ENCODE results near the gene GGNBP2. TPM values are rescaled to one million over a fixed set of nuclear protein-coding genes. Genes with fewer than 3 reads are reported as not detected.

Gene GGNBP2
- total RNA-seq, 4 donors from 2014 or later: 41.6 to 55.8 (median 54.2) TPM

- H3K27me3 ChIP-seq: no peaks in the 10 kb centered on the region
Observed at GRCh38 chr17:36529121-36529520, 15.6 kb upstream of the GGNBP2 start.

DNA sequence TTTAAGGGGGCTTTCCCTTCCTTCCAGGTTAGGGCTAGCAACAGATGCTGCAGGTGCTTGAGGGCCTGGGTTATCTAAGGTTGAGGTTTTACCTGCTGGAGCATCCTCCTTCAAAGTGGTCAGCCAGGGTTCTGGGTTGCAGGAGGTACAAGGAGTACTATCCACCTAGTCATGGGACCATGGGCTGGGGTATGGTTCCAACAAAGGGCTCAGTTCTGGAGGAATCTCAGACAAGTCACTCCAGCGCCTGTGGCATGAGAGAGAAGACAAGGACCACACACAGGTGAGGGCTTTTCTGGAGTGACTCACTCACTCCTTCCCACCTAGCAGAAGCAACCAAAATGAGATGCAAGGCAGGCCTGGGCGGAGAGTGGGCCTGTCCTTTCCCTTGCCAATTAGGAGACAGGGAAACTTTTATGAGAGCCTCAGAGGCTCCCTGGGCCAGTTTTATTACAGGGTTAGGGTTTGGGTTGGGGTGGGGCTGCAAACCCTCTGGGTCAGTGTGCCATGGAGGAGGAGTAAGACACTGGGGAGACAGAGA is 12.2 kb upstream of the GGNBP2 start:
- Histone ChIP-seq H3K9me3 (no peaks in the 10 kb centered on the region), H3K4me3 (no peak overlapping the region), H3K36me3 (peaks cover 6 to 56% (median 47%) of the 10 kb centered on the region in 4 donors), H3K27me3 (no peaks in the 10 kb centered on the region), H3K27ac (replicated peaks in 1 of 4) (no peak overlapping the region), H3K4me1 (peaks cover 13 to 23% (median 17%) of the 10 kb centered on the region in 4 donors)
- DNase-seq (ENCODE audit: extremely low spot score): no peak
- TF ChIP-seq, protein P1, sequence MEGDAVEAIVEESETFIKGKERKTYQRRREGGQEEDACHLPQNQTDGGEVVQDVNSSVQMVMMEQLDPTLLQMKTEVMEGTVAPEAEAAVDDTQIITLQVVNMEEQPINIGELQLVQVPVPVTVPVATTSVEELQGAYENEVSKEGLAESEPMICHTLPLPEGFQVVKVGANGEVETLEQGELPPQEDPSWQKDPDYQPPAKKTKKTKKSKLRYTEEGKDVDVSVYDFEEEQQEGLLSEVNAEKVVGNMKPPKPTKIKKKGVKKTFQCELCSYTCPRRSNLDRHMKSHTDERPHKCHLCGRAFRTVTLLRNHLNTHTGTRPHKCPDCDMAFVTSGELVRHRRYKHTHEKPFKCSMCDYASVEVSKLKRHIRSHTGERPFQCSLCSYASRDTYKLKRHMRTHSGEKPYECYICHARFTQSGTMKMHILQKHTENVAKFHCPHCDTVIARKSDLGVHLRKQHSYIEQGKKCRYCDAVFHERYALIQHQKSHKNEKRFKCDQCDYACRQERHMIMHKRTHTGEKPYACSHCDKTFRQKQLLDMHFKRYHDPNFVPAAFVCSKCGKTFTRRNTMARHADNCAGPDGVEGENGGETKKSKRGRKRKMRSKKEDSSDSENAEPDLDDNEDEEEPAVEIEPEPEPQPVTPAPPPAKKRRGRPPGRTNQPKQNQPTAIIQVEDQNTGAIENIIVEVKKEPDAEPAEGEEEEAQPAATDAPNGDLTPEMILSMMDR (IDR thresholded peaks at IDR 0.05): no peak
- no peak for TF ChIP-seq POLR2AphosphoS5 (IDR thresholded peaks at IDR 0.05)
- no peak for TF ChIP-seq POLR2A (IDR thresholded peaks at IDR 0.05; ENCODE audit: low read depth)
- TF ChIP-seq EP300 (IDR thresholded peaks at IDR 0.05): no peak
- WGBS: 90% methylated on average over 2 of the region's 2 CpGs
- intact Hi-C loops (cut with DNase I): loop anchor here (5.0 kb wide), 1 partner anchor 40 kb away; no protein-coding TSS in a partner anchor

More at GRCh38 chr17:36529121-36529520, 15.6 kb upstream of the GGNBP2 start:
- no peak overlapping the region for H3K27ac ChIP-seq (replicated peaks in 1 of 4)
- DNase-seq (ENCODE audit: extremely low spot score): no peak
- H3K4me1 ChIP-seq: peaks cover 6 to 9% (median 7%) of the 10 kb centered on the region in 4 donors
- no peaks in the 10 kb centered on the region for H3K9me3 ChIP-seq
- peaks cover 32 to 90% (median 79%) of the 10 kb centered on the region in 4 donors for H3K36me3 ChIP-seq
- intact Hi-C loops (cut with DNase I): no loop called here
- no peak for TF ChIP-seq EP300 (IDR thresholded peaks at IDR 0.05)
- no peak for TF ChIP-seq POLR2AphosphoS5 (IDR thresholded peaks at IDR 0.05)
- TF ChIP-seq, protein P1 (IDR thresholded peaks at IDR 0.05): no peak
- TF ChIP-seq POLR2A (IDR thresholded peaks at IDR 0.05; ENCODE audit: low read depth): no peak
- H3K4me3 ChIP-seq: no peak overlapping the region

DNA sequence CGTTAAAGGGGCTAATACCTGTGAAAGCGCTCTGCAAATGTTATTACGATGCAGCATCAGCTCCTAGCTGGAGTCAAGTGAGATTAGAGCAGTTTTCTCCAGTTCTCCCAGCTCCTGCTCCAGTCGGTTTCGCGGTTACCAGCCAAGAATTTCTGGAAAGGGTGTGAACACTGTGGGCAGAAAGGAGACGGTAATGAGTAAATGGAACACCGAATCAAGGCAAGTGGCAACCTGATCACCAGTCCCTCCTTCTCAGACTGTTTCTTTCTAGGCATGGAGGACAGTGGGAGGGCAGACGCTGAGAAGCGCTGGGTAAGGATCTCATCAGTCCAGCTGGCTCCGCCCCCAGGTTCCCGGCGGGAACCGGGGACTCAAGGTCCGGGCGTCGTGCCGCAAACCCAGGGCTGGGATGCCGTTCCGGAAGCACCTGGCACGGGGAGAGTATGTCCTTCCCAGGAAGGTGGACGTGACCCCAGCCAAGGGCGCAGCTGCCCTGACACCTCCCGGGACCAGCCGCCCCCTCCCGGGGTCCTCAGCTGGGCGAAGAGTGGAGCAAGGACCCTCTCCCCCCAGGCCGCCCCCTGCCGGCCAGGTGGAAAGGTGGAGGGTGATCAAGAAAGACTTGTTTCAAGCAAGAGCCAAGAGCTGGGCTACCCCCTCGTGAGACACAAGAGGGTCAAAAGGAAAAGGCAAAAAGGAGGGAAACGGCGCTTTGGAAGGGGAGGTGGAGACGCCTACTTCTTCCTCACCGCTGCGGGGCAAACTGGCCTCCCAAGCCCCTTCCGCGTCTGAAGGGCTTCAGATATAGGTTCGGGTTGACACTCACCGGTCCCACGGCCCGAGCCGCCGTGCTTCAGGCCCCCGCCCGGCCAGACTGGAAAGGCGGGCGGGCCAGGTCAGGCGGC is 10.5 kb upstream of the GGNBP2 start:
- Histone ChIP-seq H3K36me3 (peaks cover 0 to 53% (median 37%) of the 10 kb centered on the region in 4 donors), H3K4me1 (peaks cover 13 to 23% (median 17%) of the 10 kb centered on the region in 4 donors), H3K9me3 (no peaks in the 10 kb centered on the region), H3K27ac (replicated peaks in 1 of 4) (peak overlapping the region; percentile 91 to 99 (median 95)), H3K4me3 (peak overlapping the region; percentile 73 to 89 (median 78)), H3K27me3 (no peaks in the 10 kb centered on the region)
- intact Hi-C loops (cut with DNase I): loop anchor here (5.0 kb wide), 1 partner anchor 42 kb away; no protein-coding TSS in a partner anchor
- TF ChIP-seq POLR2A (IDR thresholded peaks at IDR 0.05; ENCODE audit: low read depth): no peak
- no peak for TF ChIP-seq EP300 (IDR thresholded peaks at IDR 0.05)
- peak in 1 of 2 donors; percentile 26 for TF ChIP-seq POLR2AphosphoS5 (IDR thresholded peaks at IDR 0.05)
- TF ChIP-seq, protein P1 (IDR thresholded peaks at IDR 0.05): peak; percentile 35 to 45 (median 38)
- WGBS: 10% methylated on average over 36 of the region's 48 CpGs
- DNase-seq (ENCODE audit: extremely low spot score): no peak

DNA sequence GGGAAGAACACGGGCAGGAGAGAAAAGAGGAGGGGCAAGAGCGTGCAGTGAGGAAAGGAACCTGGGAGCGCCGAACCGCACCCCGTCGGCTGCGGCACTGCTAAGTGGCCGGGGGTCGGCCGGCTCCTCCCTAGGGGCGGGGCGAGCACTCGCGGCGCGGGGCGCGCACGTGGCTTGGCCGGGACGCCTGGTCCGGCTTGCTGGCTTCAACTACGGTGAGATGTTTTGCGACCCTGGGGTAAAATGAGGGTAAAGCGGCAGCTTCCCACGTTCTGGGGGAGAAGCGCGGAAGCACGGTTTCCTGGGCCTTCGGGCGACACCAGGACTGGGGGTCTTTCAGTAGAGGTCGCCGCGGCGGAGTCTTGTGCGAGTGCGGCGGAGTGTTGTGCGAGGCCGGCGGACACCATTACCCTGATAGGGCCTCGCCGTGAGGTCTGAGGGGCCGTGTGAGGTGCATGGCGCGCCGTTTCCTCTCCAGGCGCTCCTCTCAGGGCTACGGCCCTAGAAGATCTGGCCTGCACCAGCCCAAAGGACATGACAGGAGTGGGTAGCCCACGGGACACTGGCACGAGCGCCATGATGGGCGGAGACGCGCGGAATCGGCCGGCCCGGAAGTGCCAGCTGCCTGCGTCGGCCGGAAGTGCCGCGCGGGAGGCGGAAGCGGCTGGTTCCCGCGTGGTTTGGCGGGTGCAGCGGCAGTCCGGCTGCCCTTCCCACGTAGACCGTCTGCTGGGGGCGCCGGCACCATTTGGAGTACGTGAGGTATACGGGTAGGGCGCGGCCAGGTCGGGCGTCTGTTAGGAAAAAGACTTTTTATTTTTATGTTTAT is 9.7 kb upstream of the GGNBP2 start, which contains the start of the genes MYO19 and PIGW:
Gene MYO19 (minus strand): TSS at position 29 of the 829 bp plus-strand sequence. CDS start 2,330 bp downstream, outside the sequence.
Gene PIGW (plus strand): TSS at position 148 of the 829 bp plus-strand sequence. CDS start 2,115 bp downstream, outside the sequence.
- TF ChIP-seq POLR2AphosphoS5 (IDR thresholded peaks at IDR 0.05) (peak; percentile 95 to 98), EP300 (IDR thresholded peaks at IDR 0.05) (no peak), POLR2A (IDR thresholded peaks at IDR 0.05; ENCODE audit: low read depth) (peak; percentile 90)
- TF ChIP-seq, protein P1 (IDR thresholded peaks at IDR 0.05): peak in 2 of 3 experiments; percentile 8 to 21
- Histone ChIP-seq H3K4me3 (peak within 1 kb of the TSS; percentile 73 to 89 (median 78)), H3K9me3 (no peaks in the 10 kb centered on the region), H3K27ac (replicated peaks in 1 of 4) (peak within 1 kb of the TSS; percentile 91 to 99 (median 95)), H3K4me1 (peaks cover 13 to 23% (median 17%) of the 10 kb centered on the region in 4 donors), H3K36me3 (peaks cover 0 to 47% (median 32%) of the 10 kb centered on the region in 4 donors), H3K27me3 (no peaks in the 10 kb centered on the region)
- DNase-seq (ENCODE audit: extremely low spot score): peak; percentile 95
- WGBS: 0% methylated on average over 25 of the region's 83 CpGs
- intact Hi-C loops (cut with DNase I): loop anchor here (5.0 kb wide), 1 partner anchor 43 kb away; no protein-coding TSS in a partner anchor

Data from esophagus muscularis mucosa (tissue), 4 donors.